Type B pancreatic cell (in vitro differentiated cells): ENCODE results near the gene MLLT3. TPM values are rescaled to one million over a fixed set of nuclear protein-coding genes. Genes with fewer than 3 reads are reported as not detected.

Experiments used
- DNase-seq: peaks from one replicate; pipeline ENCODE4 v3.0.0; 2021; ENCODE audit warnings: mixed read lengths; ENCODE audit not compliant: unreplicated experiment; ENCODE audit errors: extremely low spot score
- H3K27ac Mint-ChIP-seq: 2 replicates; pipeline ENCODE4 v1.8.0; 2021; ENCODE audit warnings: mild to moderate bottlenecking, mixed read lengths
- H3K27me3 Mint-ChIP-seq: 2 replicates; pipeline ENCODE4 v1.8.0; 2021; ENCODE audit warnings: mixed read lengths
- H3K36me3 Mint-ChIP-seq: 2 replicates; pipeline ENCODE4 v1.8.0; 2021; ENCODE audit warnings: mixed read lengths
- H3K4me1 Mint-ChIP-seq: one replicate; pipeline ENCODE4 v1.8.0; 2021; ENCODE audit warnings: mixed read lengths; ENCODE audit not compliant: unreplicated experiment
- H3K4me3 Mint-ChIP-seq: 2 replicates; pipeline ENCODE4 v1.8.0; 2021; ENCODE audit warnings: mild to moderate bottlenecking, mixed read lengths
- H3K9me3 Mint-ChIP-seq: 2 replicates; pipeline ENCODE4 v1.8.0; 2021; ENCODE audit warnings: mixed read lengths
- total RNA-seq: library from RNA; stranded (reverse); gene quantifications from 2 replicates; pipeline ENCODE4 v1.2.1, GENCODE V29; 2021; ENCODE audit warnings: low replicate concordance
- TF ChIP-seq, protein P1 (sequence below): fragments of 200-600 bp; sonication (generic); conservative IDR thresholded peaks from 2 replicates; pipeline ENCODE4 v1.5.0; 2021; ENCODE audit warnings: antibody characterized with exemption, mild to moderate bottlenecking

Gene MLLT3
- total RNA-seq, 1 donor from 2014 or later = 44.2 TPM

GRCh38 chr9:20357037-20357432 is 265.3 kb downstream of the MLLT3 start:
- no peaks in the 10 kb centered on the region for H3K27me3 Mint-ChIP-seq
- H3K9me3 Mint-ChIP-seq = no peaks in the 10 kb centered on the region
- peak overlapping the region; percentile 83 for H3K4me3 Mint-ChIP-seq
- peaks cover 41% of the 10 kb centered on the region for H3K36me3 Mint-ChIP-seq
- DNase-seq = no peak
- H3K4me1 Mint-ChIP-seq = peaks cover 74% of the 10 kb centered on the region
- H3K27ac Mint-ChIP-seq = peak overlapping the region; percentile 96
- TF ChIP-seq, protein P1, sequence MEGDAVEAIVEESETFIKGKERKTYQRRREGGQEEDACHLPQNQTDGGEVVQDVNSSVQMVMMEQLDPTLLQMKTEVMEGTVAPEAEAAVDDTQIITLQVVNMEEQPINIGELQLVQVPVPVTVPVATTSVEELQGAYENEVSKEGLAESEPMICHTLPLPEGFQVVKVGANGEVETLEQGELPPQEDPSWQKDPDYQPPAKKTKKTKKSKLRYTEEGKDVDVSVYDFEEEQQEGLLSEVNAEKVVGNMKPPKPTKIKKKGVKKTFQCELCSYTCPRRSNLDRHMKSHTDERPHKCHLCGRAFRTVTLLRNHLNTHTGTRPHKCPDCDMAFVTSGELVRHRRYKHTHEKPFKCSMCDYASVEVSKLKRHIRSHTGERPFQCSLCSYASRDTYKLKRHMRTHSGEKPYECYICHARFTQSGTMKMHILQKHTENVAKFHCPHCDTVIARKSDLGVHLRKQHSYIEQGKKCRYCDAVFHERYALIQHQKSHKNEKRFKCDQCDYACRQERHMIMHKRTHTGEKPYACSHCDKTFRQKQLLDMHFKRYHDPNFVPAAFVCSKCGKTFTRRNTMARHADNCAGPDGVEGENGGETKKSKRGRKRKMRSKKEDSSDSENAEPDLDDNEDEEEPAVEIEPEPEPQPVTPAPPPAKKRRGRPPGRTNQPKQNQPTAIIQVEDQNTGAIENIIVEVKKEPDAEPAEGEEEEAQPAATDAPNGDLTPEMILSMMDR = no peak

- peaks cover 41% of the 10 kb centered on the region for H3K36me3 Mint-ChIP-seq
- H3K9me3 Mint-ChIP-seq = no peaks in the 10 kb centered on the region
- H3K4me3 Mint-ChIP-seq = peak overlapping the region; percentile 83
- TF ChIP-seq, protein P1 = peak; percentile 81
- H3K4me1 Mint-ChIP-seq = peaks cover 72% of the 10 kb centered on the region
- H3K27ac Mint-ChIP-seq = peak overlapping the region; percentile 96
- no peaks in the 10 kb centered on the region for H3K27me3 Mint-ChIP-seq
- DNase-seq = no peak
Observed at GRCh38 chr9:20356403-20357036, 265.8 kb downstream of the MLLT3 start.

DNA sequence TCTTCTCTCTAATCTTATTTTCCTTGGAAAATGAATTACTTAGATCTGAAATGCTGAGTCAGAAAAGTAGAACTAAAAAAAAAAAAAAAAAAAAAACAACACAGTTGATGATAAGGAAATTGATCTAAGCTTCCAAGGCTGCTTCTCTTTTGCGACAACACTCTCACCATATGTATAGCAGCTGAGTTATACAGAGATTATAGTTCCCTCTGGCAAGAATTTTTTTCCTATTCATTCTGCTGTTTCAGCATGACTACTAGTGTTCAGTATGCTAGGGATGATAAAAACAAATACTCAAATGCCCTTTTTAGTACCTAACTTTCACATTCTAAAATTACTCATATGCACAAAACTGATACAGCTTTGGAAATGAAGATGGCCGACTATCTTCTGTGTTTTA is 267.3 kb downstream of the MLLT3 start:
- Mint-ChIP-seq H3K9me3 (no peaks in the 10 kb centered on the region), H3K27me3 (no peaks in the 10 kb centered on the region), H3K4me1 (peaks cover 62% of the 10 kb centered on the region), H3K27ac (peak overlapping the region; percentile 96), H3K4me3 (peak overlapping the region; percentile 60), H3K36me3 (peaks cover 33% of the 10 kb centered on the region)
- no peak for DNase-seq
- TF ChIP-seq, protein P1 = no peak

- H3K27me3 Mint-ChIP-seq = no peaks in the 10 kb centered on the region
- H3K4me3 Mint-ChIP-seq = peak overlapping the region; percentile 27
- H3K36me3 Mint-ChIP-seq = peaks cover 34% of the 10 kb centered on the region
- TF ChIP-seq, protein P1 = no peak
- DNase-seq = no peak
- H3K27ac Mint-ChIP-seq = peak overlapping the region; percentile 96
- no peaks in the 10 kb centered on the region for H3K9me3 Mint-ChIP-seq
- H3K4me1 Mint-ChIP-seq = peaks cover 60% of the 10 kb centered on the region
Observed at GRCh38 chr9:20353931-20354652, 268.2 kb downstream of the MLLT3 start.

DNA sequence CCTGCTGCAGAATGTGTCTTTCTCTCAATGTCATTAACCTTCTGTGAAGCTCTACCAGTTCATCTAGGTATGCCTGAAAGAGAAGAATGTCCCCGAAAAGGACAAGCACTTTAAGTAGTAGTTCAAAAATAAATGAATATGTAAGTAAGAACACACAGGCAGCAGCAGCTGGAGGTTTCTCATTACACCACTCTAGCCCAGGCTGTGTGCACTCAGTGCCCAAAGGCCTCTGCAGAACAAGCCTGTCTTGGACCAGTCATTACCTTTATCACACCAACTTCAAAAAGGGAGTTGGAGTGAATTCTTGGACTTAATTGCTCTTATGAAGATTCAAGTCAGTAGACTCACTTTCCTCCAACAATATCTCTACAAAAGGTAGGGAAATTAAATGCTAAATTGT is 268.8 kb downstream of the MLLT3 start:
- Mint-ChIP-seq H3K9me3 (no peaks in the 10 kb centered on the region), H3K27ac (peak overlapping the region; percentile 96), H3K4me3 (peak overlapping the region; percentile 15), H3K27me3 (no peaks in the 10 kb centered on the region), H3K36me3 (peaks cover 34% of the 10 kb centered on the region), H3K4me1 (peaks cover 58% of the 10 kb centered on the region)
- TF ChIP-seq, protein P1 = no peak
- no peak for DNase-seq
